ENCODE data around the gene PBRM1. TPM values are rescaled to one million over a fixed set of nuclear protein-coding genes. Genes with fewer than 3 reads are reported as not detected.
A peak's percentile ranks its signal among the peaks of the same experiment; 100 is the strongest.

Gene PBRM1
- total RNA-seq, 1 donor from 2014 or later, result 67.1 TPM

DNA sequence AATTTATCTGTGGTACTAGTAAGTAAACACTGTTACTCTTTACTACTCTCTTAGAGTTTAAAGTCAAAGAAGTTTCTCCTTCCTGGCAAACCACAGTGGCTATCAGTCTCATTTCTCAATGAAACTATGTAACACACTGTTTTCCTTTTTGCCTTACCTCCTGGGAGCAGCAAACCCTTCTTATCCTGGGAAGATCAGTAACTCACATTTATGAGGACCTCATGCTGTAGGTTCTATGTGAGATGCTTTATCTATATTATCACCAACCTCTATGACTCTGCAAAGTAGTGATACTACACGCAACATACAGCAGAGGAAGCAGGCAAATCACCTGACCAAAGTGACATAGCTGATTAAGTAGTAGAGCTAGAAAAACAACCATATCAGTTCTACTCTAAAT is 35.3 kb downstream of the PBRM1 start:
- Histone ChIP-seq H3K27me3 (no peaks in the 10 kb centered on the region), H3K27ac (no peak overlapping the region), H3K36me3 (peaks cover 96% of the 10 kb centered on the region), H3K4me3 (no peak overlapping the region), H3K9me3 (no peaks in the 10 kb centered on the region), H3K4me1 (no peaks in the 10 kb centered on the region)
- ATAC-seq (no peak), DNase-seq (no peak)
- TF ChIP-seq, protein P1, sequence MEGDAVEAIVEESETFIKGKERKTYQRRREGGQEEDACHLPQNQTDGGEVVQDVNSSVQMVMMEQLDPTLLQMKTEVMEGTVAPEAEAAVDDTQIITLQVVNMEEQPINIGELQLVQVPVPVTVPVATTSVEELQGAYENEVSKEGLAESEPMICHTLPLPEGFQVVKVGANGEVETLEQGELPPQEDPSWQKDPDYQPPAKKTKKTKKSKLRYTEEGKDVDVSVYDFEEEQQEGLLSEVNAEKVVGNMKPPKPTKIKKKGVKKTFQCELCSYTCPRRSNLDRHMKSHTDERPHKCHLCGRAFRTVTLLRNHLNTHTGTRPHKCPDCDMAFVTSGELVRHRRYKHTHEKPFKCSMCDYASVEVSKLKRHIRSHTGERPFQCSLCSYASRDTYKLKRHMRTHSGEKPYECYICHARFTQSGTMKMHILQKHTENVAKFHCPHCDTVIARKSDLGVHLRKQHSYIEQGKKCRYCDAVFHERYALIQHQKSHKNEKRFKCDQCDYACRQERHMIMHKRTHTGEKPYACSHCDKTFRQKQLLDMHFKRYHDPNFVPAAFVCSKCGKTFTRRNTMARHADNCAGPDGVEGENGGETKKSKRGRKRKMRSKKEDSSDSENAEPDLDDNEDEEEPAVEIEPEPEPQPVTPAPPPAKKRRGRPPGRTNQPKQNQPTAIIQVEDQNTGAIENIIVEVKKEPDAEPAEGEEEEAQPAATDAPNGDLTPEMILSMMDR (IDR thresholded peaks at IDR 0.05), result no peak
- intact Hi-C loops (cut with DNase I), result no loop called here

DNA sequence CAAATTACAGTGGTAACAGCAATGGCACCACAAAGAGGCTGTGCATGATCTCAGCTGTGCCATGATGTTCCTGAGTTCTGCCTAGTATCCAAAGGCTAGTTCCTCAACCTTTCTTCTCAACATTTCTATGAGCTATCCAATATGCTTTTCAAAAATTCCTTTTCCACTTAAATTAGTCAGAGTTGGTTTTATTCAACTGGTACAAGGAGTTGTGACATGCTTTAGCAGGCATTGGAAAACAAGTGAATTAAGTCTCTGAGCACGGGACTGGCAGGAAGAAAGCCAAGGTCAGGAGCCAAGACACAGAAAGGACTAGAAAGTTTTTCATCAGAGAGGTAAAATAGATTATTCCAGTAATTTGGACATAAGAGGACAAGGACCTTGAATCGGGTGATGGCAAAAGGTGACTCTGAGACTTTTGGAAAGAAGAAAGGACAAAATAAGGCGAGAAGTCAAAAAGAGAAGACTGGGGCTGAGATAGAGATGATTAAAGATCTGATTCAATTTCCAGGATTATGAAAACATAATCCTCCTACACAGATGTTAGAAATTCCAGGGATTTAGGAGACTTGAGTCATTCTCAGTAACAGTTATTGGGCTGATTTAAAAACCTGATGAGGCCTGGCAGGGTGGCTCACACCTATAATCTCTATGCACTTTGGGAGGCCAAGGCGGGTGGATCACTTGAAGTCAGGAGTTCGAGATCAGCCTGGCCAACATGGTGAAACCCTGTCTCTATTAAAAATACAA is 36.1 kb downstream of the PBRM1 start:
- intact Hi-C loops (cut with DNase I), result no loop called here
- H3K9me3 ChIP-seq, result no peaks in the 10 kb centered on the region
- peaks cover 96% of the 10 kb centered on the region for H3K36me3 ChIP-seq
- no peak overlapping the region for H3K4me3 ChIP-seq
- TF ChIP-seq, protein P1 (IDR thresholded peaks at IDR 0.05), result no peak
- no peak for DNase-seq
- no peaks in the 10 kb centered on the region for H3K4me1 ChIP-seq
- no peaks in the 10 kb centered on the region for H3K27me3 ChIP-seq
- ATAC-seq, result no peak
- H3K27ac ChIP-seq, result no peak overlapping the region

DNA sequence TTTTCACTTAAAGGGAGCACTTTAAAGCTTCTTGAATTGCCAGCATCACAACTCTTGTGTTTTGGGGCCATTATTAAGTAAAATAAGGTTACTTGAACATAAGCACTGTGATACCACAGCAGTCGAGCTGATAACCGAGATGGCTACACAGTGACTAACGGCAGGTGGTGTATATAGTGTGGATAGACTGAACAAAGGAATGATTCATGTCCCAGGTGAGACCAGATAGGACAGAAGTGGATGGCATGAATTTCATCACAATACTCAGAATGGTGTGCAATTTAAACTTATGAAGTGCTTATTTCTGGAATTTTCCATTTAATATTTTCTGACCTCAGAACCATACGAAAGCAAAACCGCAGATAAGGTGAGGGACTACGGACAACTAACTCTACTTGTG is 40.2 kb downstream of the PBRM1 start:
- ATAC-seq, result no peak
- no peak overlapping the region for H3K4me3 ChIP-seq
- H3K4me1 ChIP-seq, result no peaks in the 10 kb centered on the region
- TF ChIP-seq, protein P1 (IDR thresholded peaks at IDR 0.05), result no peak
- H3K36me3 ChIP-seq, result peaks cover 99% of the 10 kb centered on the region
- H3K27me3 ChIP-seq, result no peaks in the 10 kb centered on the region
- H3K27ac ChIP-seq, result no peak overlapping the region
- no peak for DNase-seq
- H3K9me3 ChIP-seq, result no peaks in the 10 kb centered on the region
- intact Hi-C loops (cut with DNase I), result no loop called here

DNA sequence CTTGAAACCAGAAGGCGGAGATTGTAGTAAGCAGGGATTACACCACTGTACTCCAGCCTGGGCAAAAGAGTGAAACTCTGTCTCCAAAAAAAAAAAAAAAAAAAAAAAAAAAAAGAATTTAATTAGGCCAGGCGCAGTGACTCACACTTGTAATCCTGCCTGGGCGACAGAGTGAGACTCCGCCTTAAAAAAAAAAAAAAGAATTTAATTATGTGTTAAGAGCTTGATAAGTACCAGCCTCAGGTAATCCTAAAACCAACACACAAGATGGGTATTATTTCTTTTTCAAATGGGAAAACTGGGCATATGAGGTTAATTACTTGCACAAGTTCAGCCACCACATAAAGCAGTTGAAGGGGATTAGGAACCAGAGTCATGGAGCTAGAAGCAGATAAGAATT is 49.0 kb downstream of the PBRM1 start:
- peak; percentile 54 for ATAC-seq
- H3K4me1 ChIP-seq, result no peaks in the 10 kb centered on the region
- H3K9me3 ChIP-seq, result no peaks in the 10 kb centered on the region
- no peaks in the 10 kb centered on the region for H3K27me3 ChIP-seq
- peaks cover 85% of the 10 kb centered on the region for H3K36me3 ChIP-seq
- H3K4me3 ChIP-seq, result no peak overlapping the region
- TF ChIP-seq, protein P1 (IDR thresholded peaks at IDR 0.05), result no peak
- no peak for DNase-seq
- intact Hi-C loops (cut with DNase I), result no loop called here
- no peak overlapping the region for H3K27ac ChIP-seq

DNA sequence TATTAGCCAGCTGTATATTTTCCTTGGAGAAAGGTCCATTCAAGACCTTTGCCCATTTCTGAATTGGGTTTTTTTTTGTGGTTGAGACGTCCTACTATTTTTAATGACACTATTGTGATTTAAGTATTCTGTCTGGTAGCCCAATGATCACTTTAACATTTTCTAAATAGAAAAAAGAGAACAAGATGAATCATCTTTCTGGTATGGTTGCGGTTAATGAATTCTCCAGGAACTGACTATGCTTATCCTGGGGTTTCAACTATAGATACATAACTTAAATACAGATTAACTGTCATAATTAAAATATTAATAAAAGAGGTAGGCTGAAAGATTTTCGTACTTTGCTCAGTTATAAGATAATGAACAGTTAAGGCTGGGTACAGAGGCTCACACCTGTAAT is 51.9 kb downstream of the PBRM1 start:
- no peak for DNase-seq

More for the DNA sequence above, 51.9 kb downstream of the PBRM1 start:
- Histone ChIP-seq H3K27me3 (no peaks in the 10 kb centered on the region), H3K4me3 (no peak overlapping the region), H3K9me3 (no peaks in the 10 kb centered on the region), H3K4me1 (no peaks in the 10 kb centered on the region), H3K27ac (no peak overlapping the region), H3K36me3 (peaks cover 80% of the 10 kb centered on the region)
- TF ChIP-seq, protein P1 (IDR thresholded peaks at IDR 0.05), result no peak
- no peak for ATAC-seq
- intact Hi-C loops (cut with DNase I), result no loop called here

Measured in upper lobe of right lung (tissue), 1 donor.